GM06990 (cell line): ENCODE measurements around the gene TMA7.

ENCODE experiments used
- DNase-seq: peaks from one replicate; pipeline ENCODE4 v3.0.0-alpha.2; 2011; ENCODE audit not compliant: insufficient read length; ENCODE audit errors: extremely low read depth
- H3K27me3 ChIP-seq: replicated peaks from 2 replicates; pipeline ENCODE4 v1.6.0; 2011; ENCODE audit warnings: low read length; ENCODE audit not compliant: control insufficient read depth, insufficient read depth
- H3K36me3 ChIP-seq: 2 replicates; pipeline ENCODE4 v1.5.1; 2011; ENCODE audit warnings: low read length; ENCODE audit not compliant: control insufficient read depth, insufficient read depth
- H3K4me3 ChIP-seq: replicated peaks from 2 replicates; pipeline ENCODE4 v1.5.1; 2011; ENCODE audit warnings: low read depth, mild to moderate bottlenecking, control low read depth, low read length
- TF ChIP-seq, protein P1 (sequence below): IDR thresholded peaks from 2 replicates; pipeline ENCODE4 v1.5.1; 2011; ENCODE audit warnings: low read length, control low read depth, mild to moderate bottlenecking, inconsistent platforms; ENCODE audit not compliant: insufficient read depth, poor library complexity, severe bottlenecking

Gene TMA7

DNA sequence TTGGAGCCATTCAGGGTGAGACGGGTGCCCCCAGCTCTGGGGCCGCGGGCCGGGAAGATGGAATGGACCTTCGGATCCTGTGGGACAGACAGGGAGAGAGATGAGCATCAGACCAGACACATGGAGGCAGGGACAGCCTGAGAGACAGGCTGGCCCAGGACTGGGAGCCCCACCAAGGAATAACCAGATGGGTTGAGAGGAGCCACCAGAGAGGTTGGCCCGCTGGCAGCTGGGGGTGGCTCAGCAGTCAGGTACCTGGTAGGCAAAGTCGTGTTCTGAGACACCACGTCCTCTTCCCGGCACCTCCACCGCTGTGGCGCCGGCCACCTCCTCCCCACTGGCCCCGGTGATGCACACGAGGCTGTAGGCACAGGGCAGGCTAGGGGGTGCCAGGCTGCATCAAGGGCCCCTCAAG, 24.0 kb upstream of the TMA7 start:
- DNase-seq: no peak
- H3K36me3 ChIP-seq: no peaks in the 10 kb centered on the region; the same call in 1 of the 2 replicates
- H3K27me3 ChIP-seq: no peaks in the 10 kb centered on the region
- TF ChIP-seq, protein P1, sequence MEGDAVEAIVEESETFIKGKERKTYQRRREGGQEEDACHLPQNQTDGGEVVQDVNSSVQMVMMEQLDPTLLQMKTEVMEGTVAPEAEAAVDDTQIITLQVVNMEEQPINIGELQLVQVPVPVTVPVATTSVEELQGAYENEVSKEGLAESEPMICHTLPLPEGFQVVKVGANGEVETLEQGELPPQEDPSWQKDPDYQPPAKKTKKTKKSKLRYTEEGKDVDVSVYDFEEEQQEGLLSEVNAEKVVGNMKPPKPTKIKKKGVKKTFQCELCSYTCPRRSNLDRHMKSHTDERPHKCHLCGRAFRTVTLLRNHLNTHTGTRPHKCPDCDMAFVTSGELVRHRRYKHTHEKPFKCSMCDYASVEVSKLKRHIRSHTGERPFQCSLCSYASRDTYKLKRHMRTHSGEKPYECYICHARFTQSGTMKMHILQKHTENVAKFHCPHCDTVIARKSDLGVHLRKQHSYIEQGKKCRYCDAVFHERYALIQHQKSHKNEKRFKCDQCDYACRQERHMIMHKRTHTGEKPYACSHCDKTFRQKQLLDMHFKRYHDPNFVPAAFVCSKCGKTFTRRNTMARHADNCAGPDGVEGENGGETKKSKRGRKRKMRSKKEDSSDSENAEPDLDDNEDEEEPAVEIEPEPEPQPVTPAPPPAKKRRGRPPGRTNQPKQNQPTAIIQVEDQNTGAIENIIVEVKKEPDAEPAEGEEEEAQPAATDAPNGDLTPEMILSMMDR: no peak
- no peak overlapping the region for H3K4me3 ChIP-seq

DNA sequence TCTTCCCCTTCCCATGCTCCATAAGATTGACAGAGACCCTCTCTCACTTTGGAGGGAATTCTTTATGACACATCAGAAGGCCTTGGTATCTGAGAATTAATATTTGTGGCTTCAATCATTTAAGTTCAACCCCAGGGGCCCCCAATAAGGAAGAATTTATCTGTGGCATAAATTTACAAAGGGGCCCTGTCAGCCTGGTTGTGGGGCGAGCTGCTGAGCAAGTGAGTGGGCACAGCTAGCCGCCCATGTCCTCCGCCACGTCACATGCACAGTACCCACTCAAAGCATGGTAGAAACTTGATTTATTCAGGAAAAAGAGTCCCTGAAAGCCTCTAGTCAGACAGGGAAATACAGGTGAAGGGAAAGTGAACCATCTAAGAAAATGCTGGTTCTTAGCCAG, 23.5 kb upstream of the TMA7 start:
- DNase-seq: no peak
- TF ChIP-seq, protein P1: no peak
- no peaks in the 10 kb centered on the region; the same call in 1 of the 2 replicates for H3K36me3 ChIP-seq
- no peaks in the 10 kb centered on the region for H3K27me3 ChIP-seq
- no peak overlapping the region for H3K4me3 ChIP-seq

DNA sequence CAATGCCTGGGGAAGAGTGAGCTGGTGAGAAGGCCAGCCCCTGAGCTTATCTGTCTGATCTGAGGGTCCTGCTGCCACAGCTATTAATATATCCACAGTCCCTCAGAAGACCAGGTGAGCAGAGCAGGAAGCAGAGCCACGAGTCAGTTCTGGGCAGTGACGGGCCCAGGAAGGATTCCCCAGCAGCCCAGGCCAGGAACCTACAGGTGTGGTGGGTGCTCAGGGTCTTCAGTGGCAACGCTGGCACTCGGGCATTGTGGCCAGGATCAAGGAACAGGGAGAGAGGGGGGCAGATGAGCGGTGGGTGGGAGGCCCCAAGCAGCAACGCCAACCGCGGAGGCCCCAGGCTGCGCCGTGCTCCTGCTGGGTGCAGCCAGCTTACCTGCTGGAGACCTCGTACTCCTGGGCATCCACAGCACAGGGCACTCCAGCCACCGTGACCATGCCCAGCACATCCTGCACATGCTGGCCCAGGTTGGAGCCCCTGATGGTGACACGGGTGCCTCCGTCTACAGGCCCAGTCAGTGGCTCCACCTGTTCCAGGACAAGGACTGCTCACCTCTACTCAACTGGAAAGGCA, 22.4 kb upstream of the TMA7 start:
- Histone ChIP-seq H3K36me3 (no peaks in the 10 kb centered on the region; the same call in 1 of the 2 replicates), H3K27me3 (no peaks in the 10 kb centered on the region), H3K4me3 (no peak overlapping the region)
- TF ChIP-seq, protein P1: no peak
- DNase-seq: no peak

DNA sequence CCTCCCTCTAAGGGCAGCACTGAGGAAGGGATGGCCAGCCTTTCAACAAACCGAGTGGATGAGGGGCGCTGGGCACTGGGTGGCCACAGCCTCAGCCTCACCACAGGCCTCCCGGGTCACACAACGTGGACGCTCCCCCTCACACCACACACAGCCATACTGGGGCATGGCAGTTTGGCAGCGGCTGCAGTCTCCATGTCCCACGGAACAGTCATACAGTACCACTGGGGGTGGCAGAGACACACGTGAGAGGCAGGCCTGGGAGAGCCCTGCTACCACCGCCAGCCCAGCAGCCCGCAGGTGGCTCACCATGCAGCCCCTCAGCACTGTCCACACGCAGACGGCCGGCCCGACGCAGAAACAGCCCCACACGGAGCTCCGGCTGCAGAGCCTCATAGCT, 21.9 kb upstream of the TMA7 start:
- Histone ChIP-seq H3K27me3 (no peaks in the 10 kb centered on the region), H3K36me3 (no peaks in the 10 kb centered on the region; the same call in 1 of the 2 replicates), H3K4me3 (no peak overlapping the region)
- no peak for DNase-seq
- TF ChIP-seq, protein P1: no peak

DNA sequence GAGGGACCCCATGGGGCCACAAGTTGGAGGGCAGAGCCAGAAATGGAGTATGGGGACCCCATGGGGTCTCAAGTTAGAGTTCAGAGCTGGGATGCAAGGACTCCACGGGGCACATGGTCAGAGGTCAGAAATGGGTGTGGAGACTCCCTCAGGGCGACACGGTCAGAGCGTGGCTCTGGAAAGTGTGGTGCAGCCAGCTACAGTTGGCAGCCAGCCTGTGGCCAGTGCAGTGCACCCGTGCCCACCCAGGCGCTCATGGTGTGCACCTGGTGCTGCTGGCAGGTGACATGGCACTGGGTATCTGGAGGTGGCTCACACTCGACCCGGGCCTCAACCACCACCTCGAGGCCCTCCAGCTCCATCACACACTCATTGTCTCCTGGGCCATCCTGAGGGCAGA, 21.4 kb upstream of the TMA7 start:
- no peak for DNase-seq
- H3K27me3 ChIP-seq: no peaks in the 10 kb centered on the region
- H3K4me3 ChIP-seq: no peak overlapping the region
- no peaks in the 10 kb centered on the region; the same call in 1 of the 2 replicates for H3K36me3 ChIP-seq
- TF ChIP-seq, protein P1: no peak

DNA sequence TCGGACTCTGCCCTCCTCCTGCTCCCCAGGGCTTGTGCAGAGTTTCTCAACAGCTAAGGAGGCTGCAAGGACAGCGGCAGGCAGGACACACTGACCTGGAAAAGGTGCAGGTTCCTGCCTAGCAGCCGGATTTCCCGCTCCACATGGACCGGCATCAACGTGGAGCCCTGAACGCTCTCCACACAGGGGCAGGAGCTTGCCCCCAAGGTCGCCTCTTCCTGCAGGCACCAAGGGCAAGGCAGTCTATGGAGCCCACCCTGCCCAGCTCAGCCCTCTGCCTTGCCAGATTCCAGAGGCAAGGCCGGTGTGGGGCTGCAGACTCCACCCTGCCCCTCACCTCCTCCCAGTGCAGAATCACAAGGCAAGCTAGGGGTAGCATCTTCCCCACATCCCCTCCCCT, 20.9 kb upstream of the TMA7 start:
- TF ChIP-seq, protein P1: no peak
- H3K27me3 ChIP-seq: no peaks in the 10 kb centered on the region
- no peak overlapping the region for H3K4me3 ChIP-seq
- no peaks in the 10 kb centered on the region; the same call in 1 of the 2 replicates for H3K36me3 ChIP-seq
- DNase-seq: no peak
